Measurements from ENCODE around the gene ALDH3A1. TPM values are rescaled to one million over a fixed set of nuclear protein-coding genes. Genes with fewer than 3 reads are reported as not detected.

ALDH3A1 gene
- total and polyA plus RNA-seq, 5 donors from 2014 or later, result 0.14 TPM; not detected in 4

- H3K4me3 ChIP-seq (ENCODE audit: low read depth, low read length), result no peak overlapping the region
- no peaks in the 10 kb centered on the region for H3K9me3 ChIP-seq (ENCODE audit: control insufficient read depth in 2 of 2, low read length in 2 of 2)
- peaks cover 5% of the 10 kb centered on the region for H3K27me3 ChIP-seq (ENCODE audit: control insufficient read depth, insufficient read depth, low read length)
- Mint-ChIP-seq H3K4me1 (peaks cover 0 to 5% (median 1%) of the 10 kb centered on the region in 4 donors), H3K4me3 (no peak overlapping the region), H3K27me3 (peaks cover 21% of the 10 kb centered on the region), H3K9me3 (peaks cover 0 to 2% (median 0%) of the 10 kb centered on the region in 7 donors), H3K36me3 (no peaks in the 10 kb centered on the region), H3K27ac (no peak overlapping the region)
- ATAC-seq (ENCODE audit: low read depth in 2 of 2), result no peak
- no peak for DNase-seq
- peaks cover 3% of the 10 kb centered on the region for H3K4me1 ChIP-seq (ENCODE audit: control insufficient read depth, insufficient read depth, low read length, poor library complexity, severe bottlenecking)
- H3K36me3 ChIP-seq (ENCODE audit: control insufficient read depth, insufficient read depth, low read length), result no peaks in the 10 kb centered on the region
- H3K27ac ChIP-seq (ENCODE audit: insufficient read depth, low read length, poor library complexity, severe bottlenecking), result no peak overlapping the region
Observed at GRCh38 chr17:19750020-19750572, 2.0 kb upstream of the ALDH3A1 start.

- no peaks in the 10 kb centered on the region for H3K36me3 ChIP-seq (ENCODE audit: control insufficient read depth, insufficient read depth, low read length)
- ATAC-seq (ENCODE audit: low read depth in 2 of 2) (no peak), DNase-seq (no peak)
- Mint-ChIP-seq H3K4me1 (peaks cover 0 to 8% (median 3%) of the 10 kb centered on the region in 4 donors), H3K27ac (no peak overlapping the region), H3K27me3 (peaks cover 17% of the 10 kb centered on the region), H3K9me3 (peaks cover 0 to 2% (median 0%) of the 10 kb centered on the region in 7 donors), H3K36me3 (no peaks in the 10 kb centered on the region), H3K4me3 (no peak overlapping the region)
- peaks cover 5% of the 10 kb centered on the region for H3K4me1 ChIP-seq (ENCODE audit: control insufficient read depth, insufficient read depth, low read length, poor library complexity, severe bottlenecking)
- no peak overlapping the region for H3K27ac ChIP-seq (ENCODE audit: insufficient read depth, low read length, poor library complexity, severe bottlenecking)
- no peaks in the 10 kb centered on the region for H3K9me3 ChIP-seq (ENCODE audit: control insufficient read depth in 2 of 2, low read length in 2 of 2)
- H3K27me3 ChIP-seq (ENCODE audit: control insufficient read depth, insufficient read depth, low read length), result peaks cover 5% of the 10 kb centered on the region
- H3K4me3 ChIP-seq (ENCODE audit: low read depth, low read length), result no peak overlapping the region
Observed at GRCh38 chr17:19748807-19749193, 702 bp upstream of the ALDH3A1 start.

GRCh38 chr17:19747159-19747719 is 859 bp downstream of the ALDH3A1 start:
- Mint-ChIP-seq H3K4me1 (peaks cover 0 to 10% (median 4%) of the 10 kb centered on the region in 4 donors), H3K27ac (no peak overlapping the region), H3K36me3 (no peaks in the 10 kb centered on the region), H3K9me3 (peaks cover 0 to 2% (median 0%) of the 10 kb centered on the region in 7 donors), H3K4me3 (no peak overlapping the region), H3K27me3 (peaks cover 11% of the 10 kb centered on the region)
- ATAC-seq (ENCODE audit: low read depth in 2 of 2), result no peak
- Histone ChIP-seq H3K9me3 (ENCODE audit: control insufficient read depth in 2 of 2, low read length in 2 of 2) (no peaks in the 10 kb centered on the region), H3K4me3 (ENCODE audit: low read depth, low read length) (no peak overlapping the region), H3K27ac (ENCODE audit: insufficient read depth, low read length, poor library complexity, severe bottlenecking) (no peak overlapping the region), H3K27me3 (ENCODE audit: control insufficient read depth, insufficient read depth, low read length) (no peaks in the 10 kb centered on the region), H3K36me3 (ENCODE audit: control insufficient read depth, insufficient read depth, low read length) (no peaks in the 10 kb centered on the region), H3K4me1 (ENCODE audit: control insufficient read depth, insufficient read depth, low read length, poor library complexity, severe bottlenecking) (peaks cover 5% of the 10 kb centered on the region)
- DNase-seq, result no peak

GRCh38 chr17:19746517-19746916 is 1.6 kb downstream of the ALDH3A1 start:
- peaks cover 5% of the 10 kb centered on the region for H3K4me1 ChIP-seq (ENCODE audit: control insufficient read depth, insufficient read depth, low read length, poor library complexity, severe bottlenecking)
- H3K36me3 ChIP-seq (ENCODE audit: control insufficient read depth, insufficient read depth, low read length), result no peaks in the 10 kb centered on the region
- no peaks in the 10 kb centered on the region for H3K9me3 ChIP-seq (ENCODE audit: control insufficient read depth in 2 of 2, low read length in 2 of 2)
- ATAC-seq (ENCODE audit: low read depth in 2 of 2) (no peak), DNase-seq (no peak)
- H3K27ac Mint-ChIP-seq, result no peak overlapping the region
- H3K27me3 ChIP-seq (ENCODE audit: control insufficient read depth, insufficient read depth, low read length), result no peaks in the 10 kb centered on the region
- H3K4me3 ChIP-seq (ENCODE audit: low read depth, low read length), result no peak overlapping the region
- peaks cover 0 to 2% (median 0%) of the 10 kb centered on the region in 7 donors for H3K9me3 Mint-ChIP-seq
- peaks cover 0 to 10% (median 4%) of the 10 kb centered on the region in 4 donors for H3K4me1 Mint-ChIP-seq
- H3K4me3 Mint-ChIP-seq, result no peak overlapping the region
- no peak overlapping the region for H3K27ac ChIP-seq (ENCODE audit: insufficient read depth, low read length, poor library complexity, severe bottlenecking)
- no peaks in the 10 kb centered on the region for H3K36me3 Mint-ChIP-seq
- H3K27me3 Mint-ChIP-seq, result peaks cover 13% of the 10 kb centered on the region

GRCh38 chr17:19744922-19745757 is 3.0 kb downstream of the ALDH3A1 start:
- Mint-ChIP-seq H3K36me3 (no peaks in the 10 kb centered on the region), H3K9me3 (no peaks in the 10 kb centered on the region), H3K4me1 (peaks cover 0 to 10% (median 4%) of the 10 kb centered on the region in 4 donors), H3K4me3 (peak overlapping the region; percentile 35 to 66 (median 54)), H3K27ac (peak overlapping the region in 1 of 3 donors; percentile 36), H3K27me3 (peaks cover 8% of the 10 kb centered on the region)
- Histone ChIP-seq H3K36me3 (ENCODE audit: control insufficient read depth, insufficient read depth, low read length) (no peaks in the 10 kb centered on the region), H3K27ac (ENCODE audit: insufficient read depth, low read length, poor library complexity, severe bottlenecking) (no peak overlapping the region), H3K27me3 (ENCODE audit: control insufficient read depth, insufficient read depth, low read length) (no peaks in the 10 kb centered on the region), H3K4me1 (ENCODE audit: control insufficient read depth, insufficient read depth, low read length, poor library complexity, severe bottlenecking) (peaks cover 5% of the 10 kb centered on the region), H3K4me3 (ENCODE audit: low read depth, low read length) (no peak overlapping the region), H3K9me3 (ENCODE audit: control insufficient read depth in 2 of 2, low read length in 2 of 2) (no peaks in the 10 kb centered on the region)
- DNase-seq (peak; percentile 70 to 84 (median 81)), ATAC-seq (ENCODE audit: low read depth in 2 of 2) (peak; percentile 83 to 86)

GRCh38 chr17:19744492-19744891 is 3.6 kb downstream of the ALDH3A1 start:
- DNase-seq, result no peak

GRCh38 chr17:19743101-19744100 is 4.7 kb downstream of the ALDH3A1 start:
- Histone ChIP-seq H3K27me3 (ENCODE audit: control insufficient read depth, insufficient read depth, low read length) (no peaks in the 10 kb centered on the region), H3K27ac (ENCODE audit: insufficient read depth, low read length, poor library complexity, severe bottlenecking) (no peak overlapping the region), H3K4me1 (ENCODE audit: control insufficient read depth, insufficient read depth, low read length, poor library complexity, severe bottlenecking) (peaks cover 5% of the 10 kb centered on the region), H3K4me3 (ENCODE audit: low read depth, low read length) (no peak overlapping the region), H3K36me3 (ENCODE audit: control insufficient read depth, insufficient read depth, low read length) (no peaks in the 10 kb centered on the region), H3K9me3 (ENCODE audit: control insufficient read depth in 2 of 2, low read length in 2 of 2) (no peaks in the 10 kb centered on the region)
- no peaks in the 10 kb centered on the region for H3K9me3 Mint-ChIP-seq
- H3K27ac Mint-ChIP-seq, result peak overlapping the region in 1 of 3 donors; percentile 36
- H3K27me3 Mint-ChIP-seq, result peaks cover 5% of the 10 kb centered on the region
- peak overlapping the region in 3 of 4 donors; percentile 62 to 71 (median 65) for H3K4me3 Mint-ChIP-seq
- DNase-seq (no peak), ATAC-seq (ENCODE audit: low read depth in 2 of 2) (no peak)
- no peaks in the 10 kb centered on the region for H3K36me3 Mint-ChIP-seq
- peaks cover 0 to 10% (median 4%) of the 10 kb centered on the region in 4 donors for H3K4me1 Mint-ChIP-seq

More at GRCh38 chr17:19744492-19744891, 3.6 kb downstream of the ALDH3A1 start:
- Mint-ChIP-seq H3K4me1 (peaks cover 0 to 10% (median 4%) of the 10 kb centered on the region in 4 donors), H3K4me3 (peak overlapping the region in 3 of 4 donors; percentile 43 to 80 (median 72)), H3K9me3 (no peaks in the 10 kb centered on the region), H3K36me3 (no peaks in the 10 kb centered on the region), H3K27me3 (peaks cover 5% of the 10 kb centered on the region), H3K27ac (peak overlapping the region in 1 of 3 donors; percentile 43)
- peaks cover 5% of the 10 kb centered on the region for H3K4me1 ChIP-seq (ENCODE audit: control insufficient read depth, insufficient read depth, low read length, poor library complexity, severe bottlenecking)
- H3K27me3 ChIP-seq (ENCODE audit: control insufficient read depth, insufficient read depth, low read length), result no peaks in the 10 kb centered on the region
- H3K4me3 ChIP-seq (ENCODE audit: low read depth, low read length), result no peak overlapping the region
- ATAC-seq (ENCODE audit: low read depth in 2 of 2), result peak in 1 of 2 donors; percentile 23
- no peaks in the 10 kb centered on the region for H3K9me3 ChIP-seq (ENCODE audit: control insufficient read depth in 2 of 2, low read length in 2 of 2)
- no peaks in the 10 kb centered on the region for H3K36me3 ChIP-seq (ENCODE audit: control insufficient read depth, insufficient read depth, low read length)
- H3K27ac ChIP-seq (ENCODE audit: insufficient read depth, low read length, poor library complexity, severe bottlenecking), result no peak overlapping the region

Data from CD4-positive, CD25-positive, alpha-beta regulatory T cell (primary cell).